Mesenchymal stem cell (in vitro differentiated cells and primary cell): ENCODE results near the gene CAVIN3.

ENCODE experiments used
- DNase-seq: peaks from one replicate; pipeline ENCODE4 v3.0.0-alpha.2; 2013
- H2AFZ ChIP-seq: one replicate; pipeline ENCODE4 v1.6.1; 2013; ENCODE audit warnings: low read depth, mild to moderate bottlenecking, control low read depth, inconsistent platforms, low read length, moderate library complexity
- H2AK5ac ChIP-seq: 2 replicates; pipeline ENCODE4 v1.6.1; 2013; ENCODE audit warnings: low read length, moderate library complexity, mild to moderate bottlenecking, inconsistent platforms; ENCODE audit not compliant: severe bottlenecking
- H2BK120ac ChIP-seq: one replicate; pipeline ENCODE4 v1.6.1; 2013; ENCODE audit warnings: low read depth, mild to moderate bottlenecking, inconsistent platforms, low read length, moderate library complexity
- H2BK12ac ChIP-seq, 2 experiments: one replicate each; pipeline ENCODE4 v1.6.1; 2013; ENCODE audit warnings: inconsistent platforms in 2 of 2, low read length in 2 of 2, mild to moderate bottlenecking in 2 of 2, moderate library complexity in 2 of 2, control low read depth in 1 of 2
- H2BK15ac ChIP-seq: one replicate; pipeline ENCODE4 v1.6.1; 2013; ENCODE audit warnings: mild to moderate bottlenecking, low read depth, inconsistent platforms; ENCODE audit not compliant: poor library complexity, severe bottlenecking
- H2BK5ac ChIP-seq: 2 replicates; pipeline ENCODE4 v1.6.1; 2013; ENCODE audit warnings: low read depth, mild to moderate bottlenecking, low read length, control low read depth, inconsistent platforms; ENCODE audit not compliant: poor library complexity, severe bottlenecking
- H3K14ac ChIP-seq, 2 experiments: one replicate each; pipeline ENCODE4 v1.6.1; 2013; ENCODE audit warnings: inconsistent platforms in 2 of 2, low read length in 2 of 2, control low read depth in 1 of 2, mild to moderate bottlenecking in 1 of 2, moderate library complexity in 1 of 2
- H3K18ac ChIP-seq, 2 experiments: one replicate each; pipeline ENCODE4 v1.6.1; 2013; ENCODE audit warnings: inconsistent platforms in 2 of 2, low read length in 2 of 2, control low read depth in 1 of 2, low read depth in 1 of 2, mild to moderate bottlenecking in 1 of 2
- H3K23ac ChIP-seq, 2 experiments: one replicate each; pipeline ENCODE4 v1.6.1; 2013; ENCODE audit warnings: inconsistent platforms in 2 of 2, low read length in 2 of 2, mild to moderate bottlenecking in 2 of 2, moderate library complexity in 2 of 2, control low read depth in 1 of 2
- H3K27ac ChIP-seq: 2 replicates; pipeline ENCODE4 v1.5.1; 2013; ENCODE audit warnings: mild to moderate bottlenecking, moderate library complexity, low read length, control low read depth, inconsistent platforms; ENCODE audit not compliant: poor library complexity, severe bottlenecking
- H3K27me3 ChIP-seq, 2 experiments: 2 replicates each; pipeline versions ENCODE4 v1.6.1 to v1.7.0; 2013; ENCODE audit warnings: low read length in 2 of 2, mild to moderate bottlenecking in 2 of 2, moderate library complexity in 2 of 2, control low read depth in 1 of 2, inconsistent platforms in 1 of 2; ENCODE audit not compliant: control insufficient read depth in 1 of 2, insufficient read depth in 1 of 2
- H3K36me3 ChIP-seq, 2 experiments: 2 replicates each; pipeline versions ENCODE4 v1.6.1 to v1.7.0; 2013; ENCODE audit warnings: low read length in 2 of 2, control low read depth in 1 of 2, inconsistent platforms in 1 of 2, low read depth in 1 of 2, mild to moderate bottlenecking in 1 of 2; ENCODE audit not compliant: insufficient read depth in 2 of 2, control insufficient read depth in 1 of 2
- H3K4ac ChIP-seq, 2 experiments: one replicate each; pipeline ENCODE4 v1.6.1; 2013; ENCODE audit warnings: inconsistent platforms in 2 of 2, low read length in 2 of 2, mild to moderate bottlenecking in 2 of 2, moderate library complexity in 2 of 2, control low read depth in 1 of 2, low read depth in 1 of 2
- H3K4me1 ChIP-seq: 2 replicates; pipeline ENCODE4 v1.6.1; 2013; ENCODE audit warnings: low read depth, low read length, control low read depth; ENCODE audit not compliant: control insufficient read depth, insufficient read depth
- H3K4me2 ChIP-seq: 2 replicates; pipeline ENCODE4 v1.6.1; 2013; ENCODE audit warnings: low read length, mild to moderate bottlenecking, inconsistent platforms; ENCODE audit not compliant: poor library complexity, severe bottlenecking
- H3K4me3 ChIP-seq, 2 experiments: 2 replicates each; pipeline versions ENCODE4 v1.5.1 to v1.7.0; 2013; ENCODE audit warnings: low read length in 2 of 2, mild to moderate bottlenecking in 2 of 2, control low read depth in 1 of 2, low read depth in 1 of 2; ENCODE audit not compliant: insufficient read depth in 1 of 2
- H3K79me1 ChIP-seq: replicated peaks from 2 replicates; pipeline ENCODE4 v1.6.1; 2013; ENCODE audit warnings: mild to moderate bottlenecking, control low read depth, low read length, inconsistent platforms; ENCODE audit not compliant: poor library complexity, severe bottlenecking
- H3K9ac ChIP-seq: 2 replicates; pipeline ENCODE4 v1.7.0; 2013; ENCODE audit warnings: mild to moderate bottlenecking, low read length, moderate library complexity
- H3K9me3 ChIP-seq: 2 replicates; pipeline ENCODE4 v1.7.0; 2013; ENCODE audit warnings: mild to moderate bottlenecking, low read length; ENCODE audit not compliant: control insufficient read depth
- H4K8ac ChIP-seq: one replicate; pipeline ENCODE4 v1.6.1; 2013; ENCODE audit warnings: inconsistent platforms, mild to moderate bottlenecking, low read length, moderate library complexity
- H4K91ac ChIP-seq: one replicate; pipeline ENCODE4 v1.6.1; 2013; ENCODE audit warnings: mild to moderate bottlenecking, low read length, inconsistent platforms
- WGBS: methylation state at CpG from one replicate; pipeline ENCODE4 v1.1.7; 2013; ENCODE audit warnings: mixed read lengths; 5-methylcytosine and 5-hydroxymethylcytosine counted together

The CAVIN3 gene

DNA sequence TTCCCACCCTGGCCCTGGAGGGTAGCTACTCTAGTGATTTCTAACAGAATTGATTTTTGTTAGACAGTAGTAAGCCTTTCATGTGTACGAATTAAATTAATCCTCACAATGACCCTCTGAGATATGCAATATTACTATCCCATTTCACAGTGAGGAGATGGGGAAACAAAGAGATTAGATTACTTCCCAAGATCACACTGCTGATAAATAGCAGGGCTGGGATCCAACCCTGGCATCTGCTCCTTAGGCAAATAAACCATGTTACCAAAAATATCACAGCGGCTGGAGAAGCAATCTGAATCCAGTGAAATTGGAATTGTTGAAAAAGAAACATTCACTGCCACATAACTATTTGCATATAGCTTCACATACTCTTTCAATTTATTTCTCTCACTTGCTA lies 12.8 kb upstream of the CAVIN3 start:
- no peak overlapping the region for H3K18ac ChIP-seq
- H3K4me2 ChIP-seq, result no peak overlapping the region
- no peak overlapping the region for H3K14ac ChIP-seq
- H3K4me1 ChIP-seq, result no peaks in the 10 kb centered on the region
- H3K9ac ChIP-seq, result no peak overlapping the region
- no peak overlapping the region for H2BK5ac ChIP-seq
- no peak overlapping the region for H2BK120ac ChIP-seq
- H3K9me3 ChIP-seq, result no peaks in the 10 kb centered on the region
- H2BK15ac ChIP-seq, result no peak overlapping the region
- H4K8ac ChIP-seq, result no peak overlapping the region
- H4K91ac ChIP-seq, result no peak overlapping the region
- H3K27me3 ChIP-seq, result no peaks in the 10 kb centered on the region
- no peak overlapping the region for H2BK12ac ChIP-seq
- no peak overlapping the region for H2AFZ ChIP-seq
- no peak overlapping the region for H3K4me3 ChIP-seq
- H3K23ac ChIP-seq, result no peak overlapping the region
- no peak overlapping the region for H3K4ac ChIP-seq
- 100% methylated on average over 1 of the region's 2 CpGs for WGBS
- no peaks in the 10 kb centered on the region for H3K79me1 ChIP-seq
- no peak overlapping the region for H3K27ac ChIP-seq
- H2AK5ac ChIP-seq, result no peak overlapping the region
- no peaks in the 10 kb centered on the region for H3K36me3 ChIP-seq
- DNase-seq, result no peak

- H3K27ac ChIP-seq, result no peak overlapping the region
- 92% methylated on average over 5 of the region's 5 CpGs for WGBS
- H3K4me2 ChIP-seq, result no peak overlapping the region
- no peak overlapping the region for H3K14ac ChIP-seq
- H4K8ac ChIP-seq, result no peak overlapping the region
- no peak overlapping the region for H3K18ac ChIP-seq
- H3K9me3 ChIP-seq, result no peaks in the 10 kb centered on the region
- H2AK5ac ChIP-seq, result no peak overlapping the region
- DNase-seq, result no peak
- no peak overlapping the region for H3K23ac ChIP-seq
- no peak overlapping the region for H2BK120ac ChIP-seq
- no peak overlapping the region for H2BK12ac ChIP-seq
- no peaks in the 10 kb centered on the region for H3K36me3 ChIP-seq
- H2BK15ac ChIP-seq, result no peak overlapping the region
- H3K27me3 ChIP-seq, result no peaks in the 10 kb centered on the region
- no peak overlapping the region for H4K91ac ChIP-seq
- H3K79me1 ChIP-seq, result no peaks in the 10 kb centered on the region
- H2BK5ac ChIP-seq, result no peak overlapping the region
- no peak overlapping the region for H3K4me3 ChIP-seq
- no peak overlapping the region for H3K9ac ChIP-seq
- H3K4ac ChIP-seq, result no peak overlapping the region
- no peak overlapping the region for H2AFZ ChIP-seq
- no peaks in the 10 kb centered on the region for H3K4me1 ChIP-seq
These were observed 11.8 kb upstream of the CAVIN3 start for GRCh38 chr11:6332066-6332465.

GRCh38 chr11:6328321-6328720 lies 8.0 kb upstream of the CAVIN3 start:
- Histone ChIP-seq H3K4me1 (no peaks in the 10 kb centered on the region), H2AK5ac (no peak overlapping the region), H4K8ac (no peak overlapping the region), H2AFZ (no peak overlapping the region), H2BK12ac (no peak overlapping the region), H3K14ac (no peak overlapping the region), H2BK5ac (no peak overlapping the region), H3K27ac (no peak overlapping the region), H2BK15ac (no peak overlapping the region), H3K4ac (no peak overlapping the region), H3K79me1 (no peaks in the 10 kb centered on the region), H3K23ac (no peak overlapping the region), H3K4me2 (no peak overlapping the region), H3K18ac (no peak overlapping the region), H3K36me3 (no peaks in the 10 kb centered on the region), H4K91ac (no peak overlapping the region), H3K9ac (no peak overlapping the region), H2BK120ac (no peak overlapping the region), H3K4me3 (no peak overlapping the region), H3K27me3 (no peaks in the 10 kb centered on the region), H3K9me3 (no peaks in the 10 kb centered on the region)
- DNase-seq, result no peak

GRCh38 chr11:6327806-6328205 lies 7.5 kb upstream of the CAVIN3 start:
- Histone ChIP-seq H3K4me3 (no peak overlapping the region), H3K4ac (no peak overlapping the region), H2BK5ac (no peak overlapping the region), H2BK15ac (no peak overlapping the region), H3K23ac (no peak overlapping the region), H3K14ac (no peak overlapping the region), H4K91ac (no peak overlapping the region), H3K9me3 (no peaks in the 10 kb centered on the region), H4K8ac (no peak overlapping the region), H3K79me1 (peaks cover 2% of the 10 kb centered on the region), H3K27me3 (no peaks in the 10 kb centered on the region), H3K9ac (no peak overlapping the region), H2AK5ac (no peak overlapping the region), H3K27ac (no peak overlapping the region), H2BK120ac (no peak overlapping the region), H2BK12ac (no peak overlapping the region), H3K4me1 (no peaks in the 10 kb centered on the region), H3K4me2 (no peak overlapping the region), H2AFZ (no peak overlapping the region), H3K18ac (no peak overlapping the region), H3K36me3 (no peaks in the 10 kb centered on the region)
- DNase-seq, result no peak
